ENCODE data around the gene MUSTN1.

DNA sequence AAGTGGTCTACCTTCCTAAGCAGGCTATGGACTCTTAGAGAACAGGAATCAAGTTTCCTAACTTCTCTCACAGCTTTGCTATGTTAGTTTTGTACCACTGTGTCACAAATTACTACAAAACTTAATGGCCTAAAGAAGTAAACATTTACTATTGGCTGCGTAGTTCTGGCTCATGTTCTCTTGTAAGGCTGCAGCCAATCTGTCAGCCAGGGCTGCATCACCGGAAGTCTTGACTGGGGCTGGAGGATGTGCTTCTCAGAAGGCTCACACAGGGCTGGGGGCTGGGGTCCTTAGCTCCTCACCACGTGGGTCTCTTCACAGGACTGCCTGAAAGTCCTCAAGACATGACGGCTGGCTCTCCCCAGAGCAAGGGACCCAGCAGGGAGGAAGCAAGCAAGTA, 47.1 kb upstream of the MUSTN1 start:
- TF ChIP-seq CTCF (conservative IDR thresholded peaks at IDR 0.05 in 1 of 2, IDR thresholded peaks at IDR 0.05 in 1 of 2; ENCODE audit: extremely low read depth in 1 of 2, insufficient read depth in 1 of 2, low read depth in 1 of 2, low read length in 2 of 2) (no peak), EZH2 (IDR thresholded peaks at IDR 0.05; ENCODE audit: borderline replicate concordance, low read length) (no peak)

All from mammary epithelial cell (primary cell).